OCI-LY3 (cell line): ENCODE results near the gene MED8.

Source experiments
- EZH2phosphoT487 ChIP-seq: fragments of 200-600 bp; shearing (Covaris generic); IDR thresholded peaks from 2 replicates; pipeline ENCODE4 v1.6.1; 2018; ENCODE audit warnings: antibody characterized with exemption, mixed run types, low read depth
- TF ChIP-seq, protein P1 (sequence below): fragments of 200-600, 300-600 bp; sonication (generic); IDR thresholded peaks from 2 replicates; pipeline ENCODE4 v1.5.1; 2014; ENCODE audit warnings: antibody characterized with exemption, low read length, low read depth

DNA sequence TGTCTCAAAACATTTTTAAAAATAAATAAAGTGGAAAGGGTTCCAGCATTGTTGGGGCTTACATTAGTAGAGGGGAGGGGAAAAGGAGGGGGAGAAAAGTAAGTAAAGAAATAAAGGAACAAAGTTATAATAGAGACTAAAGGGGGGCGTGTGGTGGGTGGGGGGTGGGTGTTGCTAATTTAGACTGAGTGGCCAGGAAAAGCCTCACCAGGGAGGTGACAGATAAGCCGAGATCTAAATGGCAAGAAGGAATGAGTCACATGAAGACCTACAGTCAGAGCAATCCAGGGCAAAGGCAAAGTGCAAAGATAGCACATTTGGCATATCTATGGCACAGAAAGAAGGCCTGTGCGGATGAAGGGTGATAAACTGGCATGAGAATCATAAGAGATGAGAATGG lies 44.5 kb downstream of the MED8 start:
- TF ChIP-seq, protein P1, sequence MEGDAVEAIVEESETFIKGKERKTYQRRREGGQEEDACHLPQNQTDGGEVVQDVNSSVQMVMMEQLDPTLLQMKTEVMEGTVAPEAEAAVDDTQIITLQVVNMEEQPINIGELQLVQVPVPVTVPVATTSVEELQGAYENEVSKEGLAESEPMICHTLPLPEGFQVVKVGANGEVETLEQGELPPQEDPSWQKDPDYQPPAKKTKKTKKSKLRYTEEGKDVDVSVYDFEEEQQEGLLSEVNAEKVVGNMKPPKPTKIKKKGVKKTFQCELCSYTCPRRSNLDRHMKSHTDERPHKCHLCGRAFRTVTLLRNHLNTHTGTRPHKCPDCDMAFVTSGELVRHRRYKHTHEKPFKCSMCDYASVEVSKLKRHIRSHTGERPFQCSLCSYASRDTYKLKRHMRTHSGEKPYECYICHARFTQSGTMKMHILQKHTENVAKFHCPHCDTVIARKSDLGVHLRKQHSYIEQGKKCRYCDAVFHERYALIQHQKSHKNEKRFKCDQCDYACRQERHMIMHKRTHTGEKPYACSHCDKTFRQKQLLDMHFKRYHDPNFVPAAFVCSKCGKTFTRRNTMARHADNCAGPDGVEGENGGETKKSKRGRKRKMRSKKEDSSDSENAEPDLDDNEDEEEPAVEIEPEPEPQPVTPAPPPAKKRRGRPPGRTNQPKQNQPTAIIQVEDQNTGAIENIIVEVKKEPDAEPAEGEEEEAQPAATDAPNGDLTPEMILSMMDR: no peak
- TF ChIP-seq EZH2phosphoT487: no peak
